Subcutaneous adipose tissue (tissue), 4 donors: ENCODE measurements around the gene SCLT1. TPM values are rescaled to one million over a fixed set of nuclear protein-coding genes. Genes with fewer than 3 reads are reported as not detected.

Source experiments
- CTCF ChIP-seq: fragments of 450-650 bp; IDR thresholded peaks from one replicate; pipeline ENCODE4 v1.5.1; 2016; ENCODE audit warnings: low read depth, mild to moderate bottlenecking, control low read depth, antibody characterized with exemption, moderate library complexity
- total RNA-seq, 4 donors: library from RNA; depleted of rRNA; stranded (reverse); fragments of >200 nt; gene quantifications; one replicate each; pipeline ENCODE4 v1.1.0, GENCODE V29; 2016

Gene SCLT1
- total RNA-seq, 4 donors from 2014 or later, result 12.6 to 22.0 (median 14.1) TPM

- no peak for TF ChIP-seq CTCF
Observed at GRCh38 chr4:129037093-129037492, 56.2 kb downstream of the SCLT1 start.

- no peak for TF ChIP-seq CTCF
Observed at GRCh38 chr4:129014566-129015509, 78.5 kb downstream of the SCLT1 start.

GRCh38 chr4:129008096-129008495 lies 85.2 kb downstream of the SCLT1 start:
- no peak for TF ChIP-seq CTCF

- TF ChIP-seq CTCF, result no peak
Observed at GRCh38 chr4:128986908-128987307, 106.4 kb downstream of the SCLT1 start.

- TF ChIP-seq CTCF, result no peak
Observed at GRCh38 chr4:128986019-128986418, 107.3 kb downstream of the SCLT1 start.

GRCh38 chr4:128983771-128984485 lies 109.4 kb downstream of the SCLT1 start:
- TF ChIP-seq CTCF, result no peak

- TF ChIP-seq CTCF, result no peak
Observed at GRCh38 chr4:128981377-128981776, 112.0 kb downstream of the SCLT1 start.
